SIG-M5 treated with dmso at 0.1 percent for 504 hours (cell line): ENCODE data around the gene FAM117B.

Experiments
- DNase-seq: peaks from one replicate; lab custom pipeline; 2025; ENCODE audit not compliant: unreplicated experiment; lab: John Stamatoyannopoulos, UW

Gene FAM117B

DNA sequence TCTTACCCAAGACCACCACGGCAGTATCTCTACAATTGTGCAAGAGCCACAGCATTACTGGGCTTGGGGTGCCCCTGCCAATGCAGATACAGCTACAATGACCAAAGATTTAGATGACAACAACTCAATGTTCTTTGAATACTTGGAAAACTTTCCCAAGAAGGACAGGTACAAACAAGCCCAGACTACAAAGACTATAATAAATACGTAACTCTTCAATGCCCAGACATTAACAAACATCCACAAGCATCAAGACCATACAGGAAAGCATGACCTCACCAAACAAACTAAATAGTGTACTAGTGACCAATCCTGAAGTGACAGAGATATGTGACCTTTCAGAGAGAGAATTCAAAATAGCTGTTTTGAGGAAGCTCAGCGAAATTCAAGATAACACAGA lies 174.0 kb downstream of the FAM117B start:
- no peak for DNase-seq

DNA sequence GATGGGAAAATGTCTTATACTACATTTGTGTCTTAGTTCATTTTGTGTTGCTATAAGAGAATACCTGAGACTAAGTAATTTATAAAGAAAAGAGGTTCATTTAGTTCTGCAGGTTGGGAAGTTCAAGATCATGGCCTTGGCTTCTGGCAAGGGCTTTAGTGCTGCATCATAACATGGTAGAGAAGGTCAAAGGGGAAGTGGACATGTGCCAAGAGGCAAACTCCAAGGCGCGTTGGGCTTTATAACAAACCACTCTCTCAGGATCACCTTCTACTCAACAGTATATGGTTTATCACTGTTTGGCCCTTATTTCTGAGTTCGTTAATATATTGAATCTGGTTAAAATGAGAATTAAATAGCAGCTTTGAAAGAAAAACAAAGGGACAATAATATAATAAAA lies 178.6 kb downstream of the FAM117B start:
- no peak for DNase-seq

DNA sequence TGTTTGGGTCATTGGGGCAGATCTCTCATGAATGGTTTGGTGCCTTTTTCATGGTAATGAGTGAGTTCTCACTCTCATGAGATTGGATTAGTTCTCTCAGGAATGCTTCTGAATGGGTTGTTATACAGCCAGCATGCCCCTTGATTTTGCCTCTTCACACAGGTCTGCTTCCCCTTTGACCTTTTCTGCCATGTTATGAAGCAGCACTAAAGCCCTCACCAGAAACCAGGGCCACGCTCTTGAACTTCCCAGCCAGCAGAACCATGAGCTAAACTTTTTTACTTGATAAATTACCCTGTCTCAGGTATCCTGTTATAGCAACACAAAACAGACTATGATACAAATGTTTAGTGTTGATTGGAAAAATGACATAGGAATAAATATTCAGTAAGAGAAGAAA lies 179.5 kb downstream of the FAM117B start:
- DNase-seq: no peak

DNA sequence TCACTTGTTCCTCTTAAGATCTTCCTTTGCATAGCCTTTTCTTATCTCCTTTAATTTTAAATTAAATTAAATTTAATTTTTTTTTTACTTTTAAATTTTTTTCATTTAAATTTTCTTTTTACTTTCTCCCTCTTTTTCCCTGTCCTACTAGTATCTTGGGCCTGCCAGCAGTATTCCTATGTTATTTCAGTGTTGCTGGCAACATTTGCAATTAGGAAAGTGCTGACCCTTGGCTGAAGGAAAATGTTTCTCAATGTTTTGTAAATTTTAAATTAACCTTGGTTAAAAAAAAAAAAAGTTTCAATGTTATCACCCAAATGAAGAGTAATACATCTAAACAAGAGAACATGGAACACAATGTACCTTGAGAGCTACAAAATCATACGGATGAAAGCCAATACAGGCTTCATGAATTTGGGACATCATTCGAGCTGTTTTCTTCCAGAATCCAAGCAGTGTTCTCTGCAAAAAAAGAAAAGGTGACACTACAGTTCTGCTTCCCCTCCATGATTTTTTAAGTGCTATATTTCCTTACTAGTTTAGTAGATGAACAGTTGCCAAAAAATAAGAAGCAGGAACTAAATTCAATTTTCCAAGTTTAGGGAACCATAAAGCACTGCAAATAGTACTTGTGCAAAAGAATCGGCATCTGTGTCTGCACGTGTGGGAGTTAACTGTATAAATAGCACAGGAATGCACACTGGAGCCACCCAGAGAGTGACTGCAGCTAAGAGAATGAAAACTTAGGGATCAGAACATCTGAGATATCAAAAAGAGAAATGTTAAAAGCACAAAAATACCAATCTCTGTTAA lies 181.0 kb downstream of the FAM117B start:
- no peak for DNase-seq

DNA sequence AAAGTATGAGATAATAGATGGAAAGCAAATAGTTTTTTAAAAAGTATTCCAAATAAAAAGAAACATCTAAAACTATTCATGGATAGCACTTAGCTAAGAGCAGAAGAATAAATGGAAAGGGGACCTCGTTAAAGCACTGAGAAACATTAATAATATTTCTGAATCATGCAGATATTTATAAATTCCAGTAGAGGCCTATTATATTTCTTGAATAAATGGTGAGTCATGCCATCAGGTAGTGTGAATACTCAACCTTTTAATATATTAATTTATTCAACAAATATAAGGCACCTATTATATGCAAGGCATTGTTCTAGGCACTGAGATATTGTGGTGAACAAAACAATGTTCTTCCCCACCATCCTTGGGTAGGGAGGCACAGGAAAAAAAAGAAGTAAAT lies 183.0 kb downstream of the FAM117B start:
- no peak for DNase-seq

DNA sequence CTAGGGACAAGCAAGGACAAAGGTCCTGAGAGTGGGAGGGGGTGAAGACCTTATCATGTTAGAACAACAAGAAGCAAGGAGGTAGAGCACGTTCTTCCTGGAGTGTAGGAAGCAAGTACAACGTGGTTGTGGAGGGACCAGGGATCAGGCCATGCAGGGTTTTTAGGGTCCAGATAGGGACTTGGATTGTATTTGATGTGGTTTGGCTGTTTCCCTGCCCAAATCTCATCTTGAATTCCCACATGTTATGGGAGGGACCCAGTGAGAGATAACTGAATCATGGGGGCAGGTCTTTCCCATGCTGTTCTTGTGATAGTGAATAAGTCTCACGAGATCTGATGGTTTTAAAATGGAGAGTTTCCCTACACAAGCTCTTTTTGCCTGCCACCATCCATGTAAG lies 183.6 kb downstream of the FAM117B start:
- no peak for DNase-seq
